Measurements from ENCODE around the gene CDC45. TPM values are rescaled to one million over a fixed set of nuclear protein-coding genes. Genes with fewer than 3 reads are reported as not detected.

CDC45 gene
- total and polyA plus RNA-seq, 2 donors from 2014 or later, result 0.32 to 1.1 TPM

DNA sequence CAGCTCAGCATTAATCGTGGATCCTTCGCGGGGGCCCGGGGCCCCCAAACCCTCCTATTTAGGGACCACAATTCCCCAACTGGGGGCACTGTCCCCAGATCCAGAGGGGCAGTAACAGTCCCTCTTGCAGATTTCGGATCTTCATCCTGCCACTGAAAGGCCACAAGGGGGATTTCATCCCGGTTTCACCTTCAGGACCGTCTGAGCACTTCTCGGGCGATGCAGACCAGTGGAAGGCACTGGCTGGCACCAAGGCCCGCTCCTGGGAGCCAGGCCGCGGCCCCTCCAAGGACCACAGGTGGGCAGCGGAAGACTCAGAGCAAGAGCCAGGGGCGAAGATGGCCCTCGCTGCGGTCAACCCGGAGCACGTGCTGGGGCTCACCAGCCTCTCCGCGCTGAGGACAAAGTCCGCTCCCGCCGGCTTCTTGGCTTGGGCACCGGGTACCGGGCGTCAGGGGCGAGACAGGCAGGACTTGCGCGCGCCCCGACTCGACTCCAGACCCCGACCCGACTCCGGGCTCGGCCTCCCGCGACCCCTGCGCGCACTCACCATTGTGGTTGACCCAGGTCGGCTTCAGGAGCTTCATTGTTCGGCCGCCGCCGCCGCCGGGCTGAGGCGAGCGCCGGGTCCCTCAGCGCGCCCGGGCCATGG is 48.7 kb upstream of the CDC45 start:
- FAIRE-seq (no peak), DNase-seq (peak; percentile 34 to 85 (median 48))
- H3K9ac ChIP-seq (ENCODE audit: low read length in 3 of 3), result peak overlapping the region in 2 of 3 donors; percentile 62 to 74
- no peaks in the 10 kb centered on the region for H3K9me3 ChIP-seq (ENCODE audit: control insufficient read depth in 2 of 3, insufficient read depth in 1 of 3, low read length in 3 of 3)
- no peaks in the 10 kb centered on the region for H3K27me3 ChIP-seq (ENCODE audit: control insufficient read depth, insufficient read depth, low read length)
- H3K27ac ChIP-seq (ENCODE audit: low read depth in 2 of 2, low read length in 2 of 2), result peak overlapping the region; percentile 15 to 48
- TF ChIP-seq, protein P1, sequence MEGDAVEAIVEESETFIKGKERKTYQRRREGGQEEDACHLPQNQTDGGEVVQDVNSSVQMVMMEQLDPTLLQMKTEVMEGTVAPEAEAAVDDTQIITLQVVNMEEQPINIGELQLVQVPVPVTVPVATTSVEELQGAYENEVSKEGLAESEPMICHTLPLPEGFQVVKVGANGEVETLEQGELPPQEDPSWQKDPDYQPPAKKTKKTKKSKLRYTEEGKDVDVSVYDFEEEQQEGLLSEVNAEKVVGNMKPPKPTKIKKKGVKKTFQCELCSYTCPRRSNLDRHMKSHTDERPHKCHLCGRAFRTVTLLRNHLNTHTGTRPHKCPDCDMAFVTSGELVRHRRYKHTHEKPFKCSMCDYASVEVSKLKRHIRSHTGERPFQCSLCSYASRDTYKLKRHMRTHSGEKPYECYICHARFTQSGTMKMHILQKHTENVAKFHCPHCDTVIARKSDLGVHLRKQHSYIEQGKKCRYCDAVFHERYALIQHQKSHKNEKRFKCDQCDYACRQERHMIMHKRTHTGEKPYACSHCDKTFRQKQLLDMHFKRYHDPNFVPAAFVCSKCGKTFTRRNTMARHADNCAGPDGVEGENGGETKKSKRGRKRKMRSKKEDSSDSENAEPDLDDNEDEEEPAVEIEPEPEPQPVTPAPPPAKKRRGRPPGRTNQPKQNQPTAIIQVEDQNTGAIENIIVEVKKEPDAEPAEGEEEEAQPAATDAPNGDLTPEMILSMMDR (IDR thresholded peaks at IDR 0.05; ENCODE audit: borderline replicate concordance, extremely low read depth, insufficient read depth), result no peak
- intact Hi-C loops (cut with DNase I), result no loop called here
- H3K4me3 ChIP-seq (ENCODE audit: low read length in 3 of 3), result peak overlapping the region; percentile 59 to 72 (median 67)
- peaks cover 9 to 12% (median 11%) of the 10 kb centered on the region in 3 donors for H3K36me3 ChIP-seq (ENCODE audit: control insufficient read depth in 2 of 3, insufficient read depth in 3 of 3, low read length in 3 of 3)
- H3K4me1 ChIP-seq (ENCODE audit: control insufficient read depth in 2 of 3, insufficient read depth in 2 of 3, low read depth in 1 of 3, low read length in 3 of 3), result peaks cover 0 to 18% (median 8%) of the 10 kb centered on the region in 3 donors

DNA sequence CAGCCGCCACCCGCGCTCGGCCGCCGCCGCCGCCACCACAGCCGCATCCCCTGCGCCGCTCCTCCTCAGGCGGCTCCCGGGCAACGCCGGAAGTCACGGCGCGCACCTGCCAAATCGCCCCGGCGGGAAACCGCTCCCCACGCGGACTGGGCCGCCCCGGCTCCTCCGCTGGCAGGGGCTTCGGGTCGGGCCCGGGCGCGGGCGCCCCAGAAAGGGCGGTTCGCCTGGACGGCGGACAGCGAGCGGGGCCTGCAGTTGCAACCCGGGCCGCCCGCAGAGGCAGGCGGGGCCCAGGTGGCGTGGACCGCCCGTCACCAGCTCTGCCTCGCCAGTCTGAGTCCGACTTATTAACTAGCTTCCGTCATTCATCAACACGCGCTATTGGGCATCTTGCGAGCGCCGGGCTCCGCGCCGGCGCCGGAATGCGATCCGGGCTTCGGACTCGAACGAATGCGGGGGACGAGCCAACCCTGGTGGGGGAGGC is 48.0 kb upstream of the CDC45 start, which contains the start of gene HIRA:
Gene HIRA, minus strand, starts transcription at position 85 of the 484 bp plus-strand sequence. CDS start 257 bp downstream, outside the sequence.
- intact Hi-C loops (cut with DNase I), result no loop called here
- TF ChIP-seq, protein P1 (IDR thresholded peaks at IDR 0.05; ENCODE audit: borderline replicate concordance, extremely low read depth, insufficient read depth), result no peak
- Histone ChIP-seq H3K4me3 (ENCODE audit: low read length in 3 of 3) (peak within 1 kb of the TSS; percentile 90 to 97 (median 94)), H3K27ac (ENCODE audit: low read depth in 2 of 2, low read length in 2 of 2) (peak within 1 kb of the TSS; percentile 95 to 98), H3K27me3 (ENCODE audit: control insufficient read depth, insufficient read depth, low read length) (no peaks in the 10 kb centered on the region), H3K9ac (ENCODE audit: low read length in 3 of 3) (peak within 1 kb of the TSS; percentile 81 to 96 (median 81)), H3K36me3 (ENCODE audit: control insufficient read depth in 2 of 3, insufficient read depth in 3 of 3, low read length in 3 of 3) (peaks cover 9 to 12% (median 11%) of the 10 kb centered on the region in 3 donors), H3K9me3 (ENCODE audit: control insufficient read depth in 2 of 3, insufficient read depth in 1 of 3, low read length in 3 of 3) (no peaks in the 10 kb centered on the region), H3K4me1 (ENCODE audit: control insufficient read depth in 2 of 3, insufficient read depth in 2 of 3, low read depth in 1 of 3, low read length in 3 of 3) (peaks cover 0 to 18% (median 8%) of the 10 kb centered on the region in 3 donors)
- DNase-seq, result peak; percentile 78 to 94 (median 88)
- FAIRE-seq, result no peak

DNA sequence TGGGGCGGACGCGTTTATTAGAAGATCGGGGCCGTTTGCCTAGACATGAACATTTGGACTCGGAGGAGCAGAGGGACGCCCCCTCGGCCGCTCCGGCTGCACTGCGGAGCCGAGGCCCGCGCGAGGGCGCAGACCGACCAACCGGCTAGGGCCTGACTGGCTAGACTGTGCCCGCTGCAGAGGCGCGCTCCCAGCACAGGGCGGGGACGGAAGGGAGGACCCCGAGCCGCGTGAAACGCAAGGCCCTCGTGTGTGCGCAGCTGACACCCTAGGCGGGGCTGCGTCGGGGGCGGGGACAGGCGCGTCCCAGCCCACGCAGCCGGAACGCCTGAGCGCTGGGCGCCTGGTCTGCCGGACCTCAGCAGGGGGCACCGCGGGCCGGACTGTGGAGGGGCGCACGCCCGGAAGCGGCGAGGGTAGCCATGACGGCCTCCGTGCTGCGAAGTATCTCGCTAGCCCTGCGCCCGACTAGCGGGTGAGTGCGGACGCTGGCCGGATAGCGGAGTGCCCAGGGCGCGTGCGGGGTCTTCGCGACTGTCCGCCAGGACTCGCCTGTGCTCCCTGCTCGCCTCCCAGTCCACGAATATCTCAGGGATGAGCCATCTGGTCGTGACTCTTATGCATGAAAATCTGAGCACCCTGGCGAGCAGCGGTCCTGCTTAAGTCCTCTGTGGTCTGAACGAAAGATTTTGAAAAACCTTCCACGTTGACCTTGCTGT is 47.4 kb upstream of the CDC45 start, which contains the start of gene MRPL40:
Gene MRPL40, plus strand, starts transcription at position 413 of the 719 bp plus-strand sequence. Its CDS starts 10 bp downstream, at position 423.
- H3K9me3 ChIP-seq (ENCODE audit: control insufficient read depth in 2 of 3, insufficient read depth in 1 of 3, low read length in 3 of 3), result no peaks in the 10 kb centered on the region
- DNase-seq (peak; percentile 95 to 99 (median 96)), FAIRE-seq (no peak)
- peaks cover 0 to 15% (median 8%) of the 10 kb centered on the region in 3 donors for H3K4me1 ChIP-seq (ENCODE audit: control insufficient read depth in 2 of 3, insufficient read depth in 2 of 3, low read depth in 1 of 3, low read length in 3 of 3)
- H3K9ac ChIP-seq (ENCODE audit: low read length in 3 of 3), result peak within 1 kb of the TSS; percentile 81 to 96 (median 81)
- H3K4me3 ChIP-seq (ENCODE audit: low read length in 3 of 3), result peak within 1 kb of the TSS; percentile 90 to 97 (median 94)
- TF ChIP-seq, protein P1 (IDR thresholded peaks at IDR 0.05; ENCODE audit: borderline replicate concordance, extremely low read depth, insufficient read depth), result no peak
- no peaks in the 10 kb centered on the region for H3K27me3 ChIP-seq (ENCODE audit: control insufficient read depth, insufficient read depth, low read length)
- H3K27ac ChIP-seq (ENCODE audit: low read depth in 2 of 2, low read length in 2 of 2), result peak within 1 kb of the TSS; percentile 95 to 98
- H3K36me3 ChIP-seq (ENCODE audit: control insufficient read depth in 2 of 3, insufficient read depth in 3 of 3, low read length in 3 of 3), result peaks cover 9 to 12% (median 11%) of the 10 kb centered on the region in 3 donors
- intact Hi-C loops (cut with DNase I), result no loop called here

Data from kidney (tissue), 14 donors.